ENCODE results near the gene ZFPM1.

Gene ZFPM1

GRCh38 chr16:88553739-88554138 is 100.7 kb downstream of the ZFPM1 start:
- no peak for TF ChIP-seq ISL1 (CRISPR knock-in tag; IDR thresholded peaks at IDR 0.05)
- no peak for TF ChIP-seq ZFP3 (CRISPR knock-in tag; IDR thresholded peaks at IDR 0.05)
- TF ChIP-seq ZC3H10 (CRISPR knock-in tag; IDR thresholded peaks at IDR 0.05) = no peak
- no peak for TF ChIP-seq PPARA (CRISPR knock-in tag; IDR thresholded peaks at IDR 0.05; ENCODE audit: borderline replicate concordance)
- TF ChIP-seq TOX (CRISPR knock-in tag; IDR thresholded peaks at IDR 0.05; ENCODE audit: borderline replicate concordance) = no peak
- TF ChIP-seq GLIS3 (CRISPR knock-in tag; IDR thresholded peaks at IDR 0.05) = no peak
- TF ChIP-seq TSHZ2 (CRISPR knock-in tag; IDR thresholded peaks at IDR 0.05) = no peak
- no peak for TF ChIP-seq ZNF70 (CRISPR knock-in tag; IDR thresholded peaks at IDR 0.05)
- TF ChIP-seq ARNTL (CRISPR knock-in tag; IDR thresholded peaks at IDR 0.05; ENCODE audit: borderline replicate concordance, low read depth) = no peak
- TF ChIP-seq ZFP30 (CRISPR knock-in tag; IDR thresholded peaks at IDR 0.05) = no peak
- ATAC-seq = no peak

GRCh38 chr16:88554711-88555264 is 101.7 kb downstream of the ZFPM1 start:
- no peak for ATAC-seq
- TF ChIP-seq ZFP3 (CRISPR knock-in tag; IDR thresholded peaks at IDR 0.05) (no peak), PPARA (CRISPR knock-in tag; IDR thresholded peaks at IDR 0.05; ENCODE audit: borderline replicate concordance) (no peak), OSR1 (CRISPR knock-in tag; IDR thresholded peaks at IDR 0.05) (no peak), CSRNP3 (CRISPR knock-in tag; IDR thresholded peaks at IDR 0.05) (no peak), ZFP30 (CRISPR knock-in tag; IDR thresholded peaks at IDR 0.05) (no peak), PATZ1 (CRISPR knock-in tag; IDR thresholded peaks at IDR 0.05; ENCODE audit: borderline replicate concordance) (no peak), BACH2 (CRISPR knock-in tag; IDR thresholded peaks at IDR 0.05; ENCODE audit: borderline replicate concordance) (no peak), CREB5 (CRISPR knock-in tag; IDR thresholded peaks at IDR 0.05; ENCODE audit: low read depth) (no peak), ISL1 (CRISPR knock-in tag; IDR thresholded peaks at IDR 0.05) (no peak), TOX (CRISPR knock-in tag; IDR thresholded peaks at IDR 0.05; ENCODE audit: borderline replicate concordance) (no peak), ZNF8 (CRISPR knock-in tag; IDR thresholded peaks at IDR 0.05) (no peak), GLIS3 (CRISPR knock-in tag; IDR thresholded peaks at IDR 0.05) (no peak), CSDC2 (CRISPR knock-in tag; IDR thresholded peaks at IDR 0.05) (no peak)

- TF ChIP-seq GLIS3 (CRISPR knock-in tag; IDR thresholded peaks at IDR 0.05) = no peak
- no peak for TF ChIP-seq TOX (CRISPR knock-in tag; IDR thresholded peaks at IDR 0.05; ENCODE audit: borderline replicate concordance)
- TF ChIP-seq TCF4 (CRISPR knock-in tag; IDR thresholded peaks at IDR 0.05; ENCODE audit: borderline replicate concordance) = no peak
- no peak for TF ChIP-seq ISL1 (CRISPR knock-in tag; IDR thresholded peaks at IDR 0.05)
- TF ChIP-seq SNAI2 (CRISPR knock-in tag; IDR thresholded peaks at IDR 0.05) = no peak
- TF ChIP-seq RARB (CRISPR knock-in tag; IDR thresholded peaks at IDR 0.05) = no peak
- no peak for TF ChIP-seq ZFP30 (CRISPR knock-in tag; IDR thresholded peaks at IDR 0.05)
- TF ChIP-seq ESRRG (CRISPR knock-in tag; IDR thresholded peaks at IDR 0.05) = no peak
- no peak for TF ChIP-seq ARNTL (CRISPR knock-in tag; IDR thresholded peaks at IDR 0.05; ENCODE audit: borderline replicate concordance, low read depth)
- no peak for TF ChIP-seq ZNF8 (CRISPR knock-in tag; IDR thresholded peaks at IDR 0.05)
- no peak for TF ChIP-seq TSHZ2 (CRISPR knock-in tag; IDR thresholded peaks at IDR 0.05)
- no peak for ATAC-seq
Observed at GRCh38 chr16:88556294-88556988, 103.4 kb downstream of the ZFPM1 start.
